ENCODE measurements around the gene LRCH1. TPM values are rescaled to one million over a fixed set of nuclear protein-coding genes. Genes with fewer than 3 reads are reported as not detected.

Gene LRCH1
- total RNA-seq, 1 experiment from 2014 or later = 11.8 TPM

DNA sequence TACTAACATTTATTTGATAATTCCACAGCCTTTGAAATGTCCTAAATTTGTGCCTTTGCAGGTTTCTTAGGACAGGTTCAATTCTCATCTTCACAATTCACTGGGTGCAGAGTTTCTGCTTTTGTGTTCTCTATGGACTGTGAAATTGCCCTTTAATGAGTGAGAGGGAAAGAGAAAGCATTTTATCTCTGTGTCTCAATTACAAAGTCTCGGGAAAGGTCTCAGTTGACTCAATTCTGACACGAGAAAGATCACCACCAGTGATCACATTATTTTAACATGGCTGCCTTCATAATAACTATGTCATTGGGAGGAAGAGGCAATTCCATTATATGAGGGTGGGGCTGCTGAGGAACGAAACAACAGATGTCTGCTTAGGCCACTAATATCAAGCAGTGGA, 26.2 kb upstream of the LRCH1 start (continued):
- no peak for TF ChIP-seq MXD4 (CRISPR knock-in tag; IDR thresholded peaks at IDR 0.05; ENCODE audit: borderline replicate concordance)

DNA sequence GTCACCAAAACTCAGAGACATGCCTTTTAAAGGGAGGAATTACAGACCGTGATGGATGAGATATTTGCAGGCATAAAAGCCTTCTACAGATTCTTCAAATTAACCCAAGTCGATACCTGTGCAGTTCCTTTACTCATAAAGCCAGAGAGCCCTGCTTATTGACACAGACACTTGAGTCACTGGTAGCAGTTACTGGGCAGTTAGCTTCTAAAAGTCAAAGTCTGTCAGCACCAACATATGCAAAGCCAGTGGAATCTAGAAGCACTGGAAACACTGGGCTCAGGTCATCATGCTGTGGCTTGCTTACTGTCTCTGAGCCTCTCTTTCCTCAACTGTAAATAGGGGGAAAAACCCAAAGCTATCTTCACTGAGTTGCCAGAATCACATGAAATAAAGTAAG, 25.7 kb upstream of the LRCH1 start:
- Mint-ChIP-seq H3K4me1 (0 out of 2 replicates have a peak, but pooled peaks cover 3% of the 10 kb centered on the region), H3K4me3 (no peak overlapping the region), H3K27ac (no peak overlapping the region), H3K36me3 (no peaks in the 10 kb centered on the region), H3K27me3 (ENCODE audit: low read depth) (no peaks in the 10 kb centered on the region), H3K9me3 (0 out of 2 replicates have a peak, but pooled peaks cover 4% of the 10 kb centered on the region)
- ATAC-seq (no peak), DNase-seq (ENCODE audit: low spot score) (no peak)
- CTCF ChIA-PET = no interaction called here
- TF ChIP-seq EMX1 (CRISPR knock-in tag; IDR thresholded peaks at IDR 0.05) = no peak
- TF ChIP-seq FOXJ3 (CRISPR knock-in tag; IDR thresholded peaks at IDR 0.05; ENCODE audit: borderline replicate concordance) = no peak
- TF ChIP-seq TP53 (CRISPR knock-in tag; IDR thresholded peaks at IDR 0.05) = no peak
- no peak for TF ChIP-seq ZNF121 (CRISPR knock-in tag; IDR thresholded peaks at IDR 0.05)
- TF ChIP-seq MYBL2 (CRISPR knock-in tag; IDR thresholded peaks at IDR 0.05) = no peak
- TF ChIP-seq, protein P1, sequence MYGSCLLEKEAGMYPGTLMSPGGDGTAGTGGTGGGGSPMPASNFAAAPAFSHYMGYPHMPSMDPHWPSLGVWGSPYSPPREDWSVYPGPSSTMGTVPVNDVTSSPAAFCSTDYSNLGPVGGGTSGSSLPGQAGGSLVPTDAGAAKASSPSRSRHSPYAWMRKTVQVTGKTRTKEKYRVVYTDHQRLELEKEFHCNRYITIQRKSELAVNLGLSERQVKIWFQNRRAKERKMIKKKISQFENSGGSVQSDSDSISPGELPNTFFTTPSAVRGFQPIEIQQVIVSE (CRISPR knock-in tag; IDR thresholded peaks at IDR 0.05; ENCODE audit: borderline replicate concordance) = no peak
- no peak for TF ChIP-seq ETV6 (CRISPR knock-in tag; IDR thresholded peaks at IDR 0.05)
- no peak for TF ChIP-seq SP1 (CRISPR knock-in tag; conservative IDR thresholded peaks at IDR 0.05)
- no peak for TF ChIP-seq TEAD1 (CRISPR knock-in tag; IDR thresholded peaks at IDR 0.05)
- no peak for TF ChIP-seq ESRRA (CRISPR knock-in tag; IDR thresholded peaks at IDR 0.05; ENCODE audit: borderline replicate concordance)
- TF ChIP-seq CREB1 (CRISPR knock-in tag; IDR thresholded peaks at IDR 0.05) = no peak
- no peak for TF ChIP-seq RELA (CRISPR knock-in tag; IDR thresholded peaks at IDR 0.05; ENCODE audit: borderline replicate concordance)
- TF ChIP-seq FOXP1 (CRISPR knock-in tag; IDR thresholded peaks at IDR 0.05; ENCODE audit: borderline replicate concordance) = no peak
- POLR2A ChIA-PET = no interaction called here

- H3K36me3 Mint-ChIP-seq = no peaks in the 10 kb centered on the region
- H3K4me3 Mint-ChIP-seq = no peak overlapping the region
- no peaks in the 10 kb centered on the region for H3K4me1 Mint-ChIP-seq
- no peak for ATAC-seq
- no peak for DNase-seq (ENCODE audit: low spot score)
- no peak overlapping the region for H3K27ac Mint-ChIP-seq
- H3K9me3 Mint-ChIP-seq = no peaks in the 10 kb centered on the region
- no peaks in the 10 kb centered on the region for H3K27me3 Mint-ChIP-seq (ENCODE audit: low read depth)
- ChIA-PET CTCF (interaction anchor here (1.4 kb wide), 1 partner anchor 22 kb away, joined by 3 read pairs; no protein-coding TSS in a partner anchor), POLR2A (no interaction called here)
- TF ChIP-seq, protein P2, sequence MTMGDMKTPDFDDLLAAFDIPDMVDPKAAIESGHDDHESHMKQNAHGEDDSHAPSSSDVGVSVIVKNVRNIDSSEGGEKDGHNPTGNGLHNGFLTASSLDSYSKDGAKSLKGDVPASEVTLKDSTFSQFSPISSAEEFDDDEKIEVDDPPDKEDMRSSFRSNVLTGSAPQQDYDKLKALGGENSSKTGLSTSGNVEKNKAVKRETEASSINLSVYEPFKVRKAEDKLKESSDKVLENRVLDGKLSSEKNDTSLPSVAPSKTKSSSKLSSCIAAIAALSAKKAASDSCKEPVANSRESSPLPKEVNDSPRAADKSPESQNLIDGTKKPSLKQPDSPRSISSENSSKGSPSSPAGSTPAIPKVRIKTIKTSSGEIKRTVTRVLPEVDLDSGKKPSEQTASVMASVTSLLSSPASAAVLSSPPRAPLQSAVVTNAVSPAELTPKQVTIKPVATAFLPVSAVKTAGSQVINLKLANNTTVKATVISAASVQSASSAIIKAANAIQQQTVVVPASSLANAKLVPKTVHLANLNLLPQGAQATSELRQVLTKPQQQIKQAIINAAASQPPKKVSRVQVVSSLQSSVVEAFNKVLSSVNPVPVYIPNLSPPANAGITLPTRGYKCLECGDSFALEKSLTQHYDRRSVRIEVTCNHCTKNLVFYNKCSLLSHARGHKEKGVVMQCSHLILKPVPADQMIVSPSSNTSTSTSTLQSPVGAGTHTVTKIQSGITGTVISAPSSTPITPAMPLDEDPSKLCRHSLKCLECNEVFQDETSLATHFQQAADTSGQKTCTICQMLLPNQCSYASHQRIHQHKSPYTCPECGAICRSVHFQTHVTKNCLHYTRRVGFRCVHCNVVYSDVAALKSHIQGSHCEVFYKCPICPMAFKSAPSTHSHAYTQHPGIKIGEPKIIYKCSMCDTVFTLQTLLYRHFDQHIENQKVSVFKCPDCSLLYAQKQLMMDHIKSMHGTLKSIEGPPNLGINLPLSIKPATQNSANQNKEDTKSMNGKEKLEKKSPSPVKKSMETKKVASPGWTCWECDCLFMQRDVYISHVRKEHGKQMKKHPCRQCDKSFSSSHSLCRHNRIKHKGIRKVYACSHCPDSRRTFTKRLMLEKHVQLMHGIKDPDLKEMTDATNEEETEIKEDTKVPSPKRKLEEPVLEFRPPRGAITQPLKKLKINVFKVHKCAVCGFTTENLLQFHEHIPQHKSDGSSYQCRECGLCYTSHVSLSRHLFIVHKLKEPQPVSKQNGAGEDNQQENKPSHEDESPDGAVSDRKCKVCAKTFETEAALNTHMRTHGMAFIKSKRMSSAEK (CRISPR knock-in tag; IDR thresholded peaks at IDR 0.05; ENCODE audit: borderline replicate concordance) = no peak
- TF ChIP-seq STAT6 (CRISPR knock-in tag; conservative IDR thresholded peaks at IDR 0.05; ENCODE audit: low read depth) (no peak), ATF2 (CRISPR knock-in tag; IDR thresholded peaks at IDR 0.05; ENCODE audit: borderline replicate concordance, low read depth) (no peak), ZNF232 (CRISPR knock-in tag; IDR thresholded peaks at IDR 0.05) (no peak), ZNF121 (CRISPR knock-in tag; IDR thresholded peaks at IDR 0.05) (no peak), FOXJ3 (CRISPR knock-in tag; IDR thresholded peaks at IDR 0.05; ENCODE audit: borderline replicate concordance) (no peak), TEAD1 (CRISPR knock-in tag; IDR thresholded peaks at IDR 0.05) (no peak), PREB (CRISPR knock-in tag; IDR thresholded peaks at IDR 0.05; ENCODE audit: borderline replicate concordance) (no peak), IRF1 (CRISPR knock-in tag; IDR thresholded peaks at IDR 0.05) (no peak), KAT7 (CRISPR knock-in tag; IDR thresholded peaks at IDR 0.05; ENCODE audit: borderline replicate concordance) (no peak)
Observed at GRCh38 chr13:46529216-46529919, 23.6 kb upstream of the LRCH1 start.
